ENCODE data around the gene HPX.

DNA sequence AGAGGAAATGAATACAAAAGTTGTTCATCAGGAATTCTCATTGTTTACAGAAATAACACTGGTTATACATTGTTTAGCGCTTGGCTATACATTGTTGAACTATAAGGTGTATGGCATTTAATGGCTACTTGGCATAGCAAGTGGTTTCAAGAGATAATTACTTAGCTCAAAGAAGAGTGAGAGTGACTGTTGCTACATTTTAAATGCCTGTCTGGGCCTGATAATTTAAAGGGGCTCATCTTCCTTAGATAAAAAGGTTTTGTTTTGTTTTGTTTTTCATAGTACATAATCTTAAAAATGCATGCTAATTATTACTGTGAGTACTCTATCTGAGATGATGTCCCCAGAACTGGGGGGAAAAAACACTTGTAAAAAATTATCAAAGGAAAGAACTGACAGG is 52.0 kb downstream of the HPX start:
- TF ChIP-seq, protein P1, sequence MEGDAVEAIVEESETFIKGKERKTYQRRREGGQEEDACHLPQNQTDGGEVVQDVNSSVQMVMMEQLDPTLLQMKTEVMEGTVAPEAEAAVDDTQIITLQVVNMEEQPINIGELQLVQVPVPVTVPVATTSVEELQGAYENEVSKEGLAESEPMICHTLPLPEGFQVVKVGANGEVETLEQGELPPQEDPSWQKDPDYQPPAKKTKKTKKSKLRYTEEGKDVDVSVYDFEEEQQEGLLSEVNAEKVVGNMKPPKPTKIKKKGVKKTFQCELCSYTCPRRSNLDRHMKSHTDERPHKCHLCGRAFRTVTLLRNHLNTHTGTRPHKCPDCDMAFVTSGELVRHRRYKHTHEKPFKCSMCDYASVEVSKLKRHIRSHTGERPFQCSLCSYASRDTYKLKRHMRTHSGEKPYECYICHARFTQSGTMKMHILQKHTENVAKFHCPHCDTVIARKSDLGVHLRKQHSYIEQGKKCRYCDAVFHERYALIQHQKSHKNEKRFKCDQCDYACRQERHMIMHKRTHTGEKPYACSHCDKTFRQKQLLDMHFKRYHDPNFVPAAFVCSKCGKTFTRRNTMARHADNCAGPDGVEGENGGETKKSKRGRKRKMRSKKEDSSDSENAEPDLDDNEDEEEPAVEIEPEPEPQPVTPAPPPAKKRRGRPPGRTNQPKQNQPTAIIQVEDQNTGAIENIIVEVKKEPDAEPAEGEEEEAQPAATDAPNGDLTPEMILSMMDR (IDR thresholded peaks at IDR 0.05): no peak
- no peak for TF ChIP-seq POLR2A (IDR thresholded peaks at IDR 0.05)
